GM18526 (cell line): ENCODE results near the gene LIMD2.

ENCODE experiments used
- POLR2A ChIP-seq: IDR thresholded peaks from 3 replicates; pipeline ENCODE4 v1.6.1; 2011; ENCODE audit not compliant: insufficient read length; ENCODE audit errors: extremely low read depth

The LIMD2 gene

GRCh38 chr17:63694229-63694949 is 5.5 kb downstream of the LIMD2 start:
- no peak for TF ChIP-seq POLR2A

- TF ChIP-seq POLR2A, result no peak
Observed at GRCh38 chr17:63693411-63694113, 6.4 kb downstream of the LIMD2 start.

GRCh38 chr17:63692195-63692816 is 7.6 kb downstream of the LIMD2 start:
- TF ChIP-seq POLR2A, result no peak

DNA sequence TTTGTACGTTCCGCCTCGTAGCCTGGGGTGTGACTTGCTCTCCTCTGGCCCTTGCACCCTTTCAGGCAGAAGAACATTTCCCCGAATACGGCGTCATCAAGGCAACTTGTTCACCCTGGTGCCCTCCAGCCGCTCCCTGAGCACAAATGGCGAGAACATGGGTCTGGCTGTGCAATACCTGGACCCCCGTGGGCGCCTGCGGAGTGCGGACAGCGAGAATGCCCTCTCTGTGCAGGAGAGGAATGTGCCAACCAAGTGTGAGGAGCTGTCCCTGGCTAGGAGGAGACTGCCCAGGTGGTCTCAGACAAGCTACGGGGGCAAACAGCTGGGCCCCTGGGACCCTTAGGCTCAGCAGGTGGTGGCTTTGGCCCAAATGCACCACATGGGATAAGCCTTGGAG is 10.4 kb downstream of the LIMD2 start:
- TF ChIP-seq POLR2A, result no peak

DNA sequence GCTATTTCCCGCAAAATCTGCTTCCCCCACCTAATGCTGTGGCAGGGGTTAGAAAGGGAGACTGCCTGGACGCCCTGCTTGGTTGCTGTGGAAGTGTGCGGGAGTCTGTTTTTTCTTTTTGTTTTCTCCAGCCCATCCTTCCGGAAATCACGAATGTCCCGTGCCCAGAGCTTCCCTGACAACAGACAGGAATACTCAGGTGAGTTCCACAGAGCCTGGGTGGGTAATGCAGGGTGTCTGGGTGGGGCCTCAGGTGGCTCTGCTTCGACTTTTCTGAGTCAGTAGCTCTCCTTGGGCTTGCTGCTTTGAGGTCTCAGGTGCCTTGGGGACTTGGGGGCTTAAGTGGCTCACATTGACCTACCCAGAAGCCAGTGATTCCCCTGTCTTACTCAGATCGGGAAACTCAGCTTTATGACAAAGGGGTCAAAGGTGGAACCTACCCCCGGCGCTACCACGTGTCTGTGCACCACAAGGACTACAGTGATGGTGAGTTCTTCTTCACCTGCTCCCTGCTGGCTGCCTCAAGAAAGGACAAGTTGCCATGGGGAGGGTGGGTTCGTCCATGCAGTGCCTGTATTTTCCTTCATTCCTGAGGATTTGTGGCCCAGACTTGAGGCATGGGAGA is 11.4 kb downstream of the LIMD2 start:
- TF ChIP-seq POLR2A, result no peak

- no peak for TF ChIP-seq POLR2A
Observed at GRCh38 chr17:63686138-63686685, 13.7 kb downstream of the LIMD2 start.

GRCh38 chr17:63685578-63685977 is 14.3 kb downstream of the LIMD2 start:
- TF ChIP-seq POLR2A, result no peak

GRCh38 chr17:63685041-63685440 is 14.9 kb downstream of the LIMD2 start:
- no peak for TF ChIP-seq POLR2A

DNA sequence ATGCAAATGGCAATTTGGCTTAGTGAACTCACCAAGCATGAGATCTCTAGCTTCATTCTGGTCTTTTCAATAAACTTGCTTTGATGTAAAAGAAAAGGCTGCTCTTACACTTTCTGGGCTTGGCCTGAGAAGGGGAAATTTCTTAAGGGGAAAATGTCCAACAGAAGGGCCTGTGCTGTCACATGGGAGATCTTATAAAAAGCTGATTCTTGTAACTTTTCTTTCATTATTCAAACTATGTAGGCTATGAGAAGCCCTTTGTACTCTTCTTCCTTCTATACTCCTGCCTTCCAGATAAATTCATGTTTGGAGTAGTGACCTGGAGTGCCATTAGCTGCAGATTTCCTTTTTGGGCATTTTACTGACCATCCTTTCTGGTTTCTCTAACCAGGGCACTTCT is 16.9 kb downstream of the LIMD2 start:
- TF ChIP-seq POLR2A, result no peak

GRCh38 chr17:63682441-63682840 is 17.5 kb downstream of the LIMD2 start:
- TF ChIP-seq POLR2A, result no peak

DNA sequence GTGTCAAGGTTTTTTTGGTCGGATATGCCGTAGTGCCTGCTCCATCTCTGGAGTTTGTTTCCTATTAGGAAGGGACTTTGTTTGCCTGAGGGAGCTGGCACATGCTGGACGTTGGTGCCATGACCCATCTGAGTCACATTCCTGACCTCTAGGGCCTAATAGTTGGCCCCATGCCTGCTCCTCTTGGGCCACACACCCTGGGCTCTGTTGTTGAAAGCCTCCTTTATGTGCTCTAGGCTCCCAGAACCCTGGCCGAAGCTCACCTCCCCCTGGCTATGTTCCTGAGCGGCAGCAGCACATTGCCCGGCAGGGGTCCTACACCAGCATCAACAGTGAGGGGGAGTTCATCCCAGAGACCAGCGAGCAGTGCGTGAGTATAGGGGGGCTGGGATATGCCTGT is 18.4 kb downstream of the LIMD2 start:
- no peak for TF ChIP-seq POLR2A

- no peak for TF ChIP-seq POLR2A
Observed at GRCh38 chr17:63680700-63681099, 19.2 kb downstream of the LIMD2 start.

DNA sequence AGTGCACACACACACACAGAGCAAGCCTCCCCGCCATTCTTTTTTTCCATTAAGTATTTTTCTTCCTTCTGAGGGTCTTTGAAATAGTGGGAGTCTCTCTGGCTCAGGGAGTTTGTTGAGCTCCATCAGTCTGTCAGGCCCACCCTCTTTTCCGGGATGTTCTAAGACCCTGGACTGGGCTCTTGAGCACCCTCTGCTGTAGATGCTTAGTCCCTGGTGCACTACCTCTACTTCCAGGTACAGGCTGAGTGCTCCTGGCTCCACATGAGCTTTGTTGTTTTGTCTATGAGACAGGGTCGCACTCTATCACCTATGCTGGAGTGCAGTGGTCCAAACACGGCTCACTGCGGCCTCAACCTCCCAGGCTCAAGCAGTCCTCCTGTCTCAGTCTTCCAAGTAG is 20.7 kb downstream of the LIMD2 start:
- no peak for TF ChIP-seq POLR2A

- TF ChIP-seq POLR2A, result no peak
Observed at GRCh38 chr17:63676584-63676983, 23.3 kb downstream of the LIMD2 start.
